SK-N-SH (cell line): ENCODE data around the gene QKI. TPM values are rescaled to one million over a fixed set of nuclear protein-coding genes. Genes with fewer than 3 reads are reported as not detected.

Experiments used
- CTCF ChIA-PET: fragments of 300-600, 350-600 bp; formaldehyde crosslinking; extraction: SDS; loops from one replicate; lab custom pipeline; 2021; lab: Yijun Ruan, JAX
- POLR2A ChIA-PET: fragments of 350-600 bp; sonication (Branson Sonifier 250); formaldehyde crosslinking; extraction: SDS; loops from one replicate; lab custom pipeline; 2020; ENCODE audit warnings: antibody characterized with exemption, inconsistent platforms; lab: Yijun Ruan, JAX
- DNase-seq: peaks from one replicate; pipeline ENCODE4 v3.0.0; 2012
- H2AFZ ChIP-seq: fragments of 200-600 bp; sonication (generic); 2 replicates; pipeline ENCODE4 v1.8.1; 2016; ENCODE audit warnings: antibody characterized with exemption, mild to moderate bottlenecking, low read depth
- H3F3A ChIP-seq: fragments of 200-600 bp; sonication (generic); replicated peaks from 2 replicates; pipeline ENCODE3; 2016; ENCODE audit warnings: antibody characterized with exemption, mild to moderate bottlenecking; ENCODE audit not compliant: insufficient read depth
- H3K27ac ChIP-seq, 2 experiments: fragments of 200-500 bp in 1 of 2; fragments of 200-600 bp in 1 of 2; sonication (Bioruptor generic) in 1 of 2; sonication (generic), shearing (Covaris generic) in 1 of 2; 2 replicates each; pipeline versions ENCODE4 v1.5.1 to v1.6.1; 2014 to 2016; ENCODE audit warnings: low read depth in 2 of 2, inconsistent platforms in 1 of 2, low read length in 1 of 2, mild to moderate bottlenecking in 1 of 2, mixed read lengths in 1 of 2
- H3K27me3 ChIP-seq: fragments of 200-600 bp; sonication (generic), shearing (Covaris generic); 2 replicates; pipeline ENCODE4 v1.6.1; 2016; ENCODE audit warnings: mixed run types; ENCODE audit not compliant: insufficient read depth
- H3K36me3 ChIP-seq, 2 experiments: fragments of 200-500 bp in 1 of 2; fragments of 200-600 bp in 1 of 2; sonication (Bioruptor generic) in 1 of 2; sonication (generic) in 1 of 2; replicated peaks in 1 of 2; 2 replicates each; pipeline versions ENCODE3 to v1.5.1; 2014 to 2016; ENCODE audit warnings: low read length in 1 of 2, mild to moderate bottlenecking in 1 of 2; ENCODE audit not compliant: insufficient read depth in 2 of 2, control insufficient read depth in 1 of 2
- H3K4me1 ChIP-seq, 2 experiments: fragments of 200-500 bp in 1 of 2; fragments of 200-600 bp in 1 of 2; sonication (Bioruptor generic) in 1 of 2; sonication (generic), shearing (Covaris generic) in 1 of 2; 2 replicates each; pipeline versions ENCODE4 v1.5.1 to v1.6.1; 2014 to 2016; ENCODE audit warnings: low read depth in 1 of 2, low read length in 1 of 2, mixed run types in 1 of 2; ENCODE audit not compliant: insufficient read depth in 2 of 2, control insufficient read depth in 1 of 2
- H3K4me2 ChIP-seq: fragments of 200-600 bp; sonication (generic), shearing (Covaris generic); 2 replicates; pipeline ENCODE4 v1.6.1; 2017; ENCODE audit warnings: mixed run types
- H3K4me3 ChIP-seq, 2 experiments: fragments of 200-500 bp in 1 of 2; fragments of 200-600 bp in 1 of 2; sonication (Bioruptor generic) in 1 of 2; sonication (generic), shearing (Covaris generic) in 1 of 2; 2 replicates each; pipeline versions ENCODE4 v1.5.1 to v1.8.1; 2014 to 2016; ENCODE audit warnings: low read depth in 2 of 2, inconsistent platforms in 1 of 2, low read length in 1 of 2, mild to moderate bottlenecking in 1 of 2, mixed read lengths in 1 of 2, moderate library complexity in 1 of 2
- H3K79me2 ChIP-seq: fragments of 200-600 bp; sonication (generic); 2 replicates; pipeline ENCODE4 v1.8.1; 2017; ENCODE audit warnings: mild to moderate bottlenecking; ENCODE audit not compliant: insufficient read depth
- H3K9ac ChIP-seq: fragments of 200-600 bp; sonication (generic); 2 replicates; pipeline ENCODE4 v1.6.1; 2017; ENCODE audit warnings: mixed run types
- H3K9me2 ChIP-seq: fragments of 200-600 bp; sonication (generic); 2 replicates; pipeline ENCODE4 v1.6.1; 2017; ENCODE audit warnings: mixed run types
- H3K9me3 ChIP-seq: fragments of 200-600 bp; sonication (generic); 2 replicates; pipeline ENCODE4 v1.6.1; 2017; ENCODE audit warnings: mixed run types, mild to moderate bottlenecking, moderate library complexity
- H4K20me1 ChIP-seq: fragments of 200-600 bp; sonication (generic); 2 replicates; pipeline ENCODE4 v1.6.1; 2017; ENCODE audit warnings: mild to moderate bottlenecking, mixed run types; ENCODE audit not compliant: insufficient read depth
- EP300 ChIP-seq, 2 experiments: IDR thresholded peaks; 2 replicates each; pipeline versions ENCODE4 v1.4.0 to v1.6.1; 2012; ENCODE audit warnings: borderline replicate concordance in 1 of 2, low read depth in 1 of 2, low read length in 1 of 2
- MAX ChIP-seq: IDR thresholded peaks from 2 replicates; pipeline ENCODE4 v1.4.0; 2012; ENCODE audit warnings: low read depth
- MEF2A ChIP-seq: IDR thresholded peaks from 2 replicates; pipeline ENCODE4 v1.4.0; 2012; ENCODE audit warnings: low read depth, borderline replicate concordance
- NRF1 ChIP-seq: IDR thresholded peaks from 2 replicates; pipeline ENCODE4 v1.6.1; 2012; ENCODE audit warnings: low read depth, mild to moderate bottlenecking, low read length
- RAD21 ChIP-seq: IDR thresholded peaks from 2 replicates; pipeline ENCODE4 v1.6.1; 2012; ENCODE audit warnings: mild to moderate bottlenecking, low read length
- RCOR1 ChIP-seq: fragments of 150-350 bp; IDR thresholded peaks from 2 replicates; pipeline ENCODE4 v1.6.1; 2017; ENCODE audit warnings: antibody characterized with exemption, low read length
- REST ChIP-seq: IDR thresholded peaks from 2 replicates; pipeline ENCODE4 v1.6.1; 2012; ENCODE audit warnings: mild to moderate bottlenecking, low read depth, low read length, moderate library complexity
- RFX5 ChIP-seq: IDR thresholded peaks from 2 replicates; pipeline ENCODE4 v1.6.1; 2012; ENCODE audit warnings: mild to moderate bottlenecking, improper control_type of control experiment, low read length
- SIN3A ChIP-seq: IDR thresholded peaks from 2 replicates; pipeline ENCODE4 v1.6.1; 2012; ENCODE audit warnings: low read depth, mild to moderate bottlenecking, low read length, moderate library complexity, borderline replicate concordance
- TAF1 ChIP-seq: IDR thresholded peaks from 2 replicates; pipeline ENCODE4 v1.6.1; 2012; ENCODE audit warnings: low read depth, mild to moderate bottlenecking, low read length, moderate library complexity, borderline replicate concordance
- TCF12 ChIP-seq: IDR thresholded peaks from 2 replicates; pipeline ENCODE4 v1.4.0; 2012
- WGBS: methylation state at CpG from one replicate; pipeline ENCODE4 v1.1.6; 2017; ENCODE audit warnings: low lambda C conversion rate; 5-methylcytosine and 5-hydroxymethylcytosine counted together
- polyA plus RNA-seq, 3 experiments: library from polyadenylated mRNA; depleted of rRNA; stranded (reverse); fragments of >200 nt; gene quantifications; 2 replicates each; pipeline ENCODE4 v1.2.3, GENCODE V29; 2012

QKI gene
- polyA plus RNA-seq (2012; rRNA removed), result 51.1 and 67.2 TPM in 2 replicates
- 51.1 and 60.4 TPM in 2 replicates for polyA plus RNA-seq (2012; cell fraction: cytosol; rRNA removed)
- 38.2 and 48.8 TPM in 2 replicates for polyA plus RNA-seq (2012; cell fraction: nucleus; rRNA removed)

- peak within 1 kb of the TSS; percentile 87 to 89 for H3K4me3 ChIP-seq
- peak within 1 kb of the TSS; percentile 94 for H3K9ac ChIP-seq
- H3K27ac ChIP-seq, result peak within 1 kb of the TSS; percentile 89 to 95
- H2AFZ ChIP-seq, result peak within 1 kb of the TSS; percentile 79; the same call in 1 of the 2 replicates
- peaks cover 14% of the 10 kb centered on the region for H3F3A ChIP-seq
- 7% methylated on average over 3 of the region's 127 CpGs for WGBS
- H3K4me2 ChIP-seq, result peak within 1 kb of the TSS; percentile 88
- no peaks in the 10 kb centered on the region for H3K27me3 ChIP-seq
- TF ChIP-seq MEF2A, result no peak
- no peak; the same call in 1 of the 2 replicates for TF ChIP-seq MAX
- no peak for TF ChIP-seq TCF12
- no peak for TF ChIP-seq RAD21
- peak in 1 of 2 experiments; percentile 50; a peak in 1 of 4 replicates for TF ChIP-seq EP300 (IDR thresholded peaks at IDR 0.05; ENCODE audit: borderline replicate concordance in 1 of 2, low read depth in 1 of 2, low read length in 1 of 2)
- no peak for TF ChIP-seq SIN3A
- no peak for TF ChIP-seq REST
- no peak for TF ChIP-seq NRF1
- TF ChIP-seq TAF1, result peak; percentile 35
- TF ChIP-seq, all 33 proteins: peak for 2
- peak; percentile 89 for DNase-seq
- Histone ChIP-seq H3K4me1 (peaks cover 9% of the 10 kb centered on the region in 2 experiments; a peak in 2 of 4 replicates), H4K20me1 (peaks cover 24% of the 10 kb centered on the region), H3K9me3 (no peaks in the 10 kb centered on the region), H3K9me2 (no peaks in the 10 kb centered on the region), H3K36me3 (no peaks in the 10 kb centered on the region), H3K79me2 (peaks cover 42% of the 10 kb centered on the region)
- ChIA-PET CTCF (interaction anchor here (2.6 kb wide), 1 partner anchor 1514 kb away, joined by 9 read pairs; no protein-coding TSS in a partner anchor), POLR2A (no interaction called here)
Measured at GRCh38 chr6:163414117-163414945, at the start of gene QKI. TSS of gene QKI (plus strand) at chr6:163414718. CDS start at chr6:163415194, 476 bp downstream.

GRCh38 chr6:163366288-163366687 is 48.2 kb upstream of the QKI start:
- CTCF ChIA-PET, result no interaction called here
- H2AFZ ChIP-seq, result no peak overlapping the region
- TF ChIP-seq RCOR1 (no peak), RFX5 (no peak)

More at GRCh38 chr6:163366288-163366687, 48.2 kb upstream of the QKI start:
- H3K4me2 ChIP-seq, result no peak overlapping the region
- H3K36me3 ChIP-seq, result no peaks in the 10 kb centered on the region
- POLR2A ChIA-PET, result no interaction called here
- H3K4me1 ChIP-seq, result no peaks in the 10 kb centered on the region; a peak in 1 of 4 replicates
- H3K4me3 ChIP-seq, result no peak overlapping the region
- H3K9me3 ChIP-seq, result no peaks in the 10 kb centered on the region
- 95% methylated on average over 5 of the region's 5 CpGs for WGBS
- H3K27me3 ChIP-seq, result peaks cover 8% of the 10 kb centered on the region; the same call in 1 of the 2 replicates
- no peak for DNase-seq
- no peaks in the 10 kb centered on the region for H3F3A ChIP-seq
- H3K9me2 ChIP-seq, result no peaks in the 10 kb centered on the region
- H3K79me2 ChIP-seq, result no peaks in the 10 kb centered on the region
- H4K20me1 ChIP-seq, result no peaks in the 10 kb centered on the region
- H3K9ac ChIP-seq, result no peak overlapping the region
- H3K27ac ChIP-seq, result no peak overlapping the region
